ENCODE data around the gene DCAKD. TPM values are rescaled to one million over a fixed set of nuclear protein-coding genes. Genes with fewer than 3 reads are reported as not detected.

The DCAKD gene
- total and polyA plus RNA-seq, 10 of the 15 experiments (the other 5 are each of a cell fraction or from before 2014, with no cell fraction given): 11.6 to 62.7 (median 38.3) TPM

DNA sequence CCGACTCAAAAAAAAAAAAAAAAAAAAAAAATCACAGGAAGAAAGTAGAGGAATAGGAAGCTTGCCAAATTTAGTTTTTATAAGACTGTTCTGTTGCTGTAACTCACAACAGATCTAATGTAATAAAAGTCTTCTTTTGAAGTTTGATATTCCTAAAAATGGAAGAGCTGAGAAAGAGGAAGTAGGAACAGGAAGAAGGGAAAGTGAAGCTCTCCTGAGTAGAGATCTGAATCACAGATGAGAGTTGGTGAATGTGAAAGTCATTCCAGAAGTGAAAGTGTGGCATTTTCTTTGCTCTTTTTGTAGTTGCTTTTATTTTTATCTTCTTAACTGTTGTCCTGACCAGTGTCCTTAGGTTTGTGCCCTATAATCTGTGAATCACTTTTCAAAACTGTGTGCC lies 11.8 kb upstream of the DCAKD start (continued):
- TF ChIP-seq GATAD2B (conservative IDR thresholded peaks at IDR 0.05; ENCODE audit: low read depth): peak; percentile 74; the same call in 1 of the 2 replicates
- TF ChIP-seq TCF12 (IDR thresholded peaks at IDR 0.05; ENCODE audit: low read depth, low read length): 0 out of 2 replicates have a peak, but pooled peaks have one; percentile 20
- TF ChIP-seq POLR2AphosphoS2 (IDR thresholded peaks at IDR 0.05; ENCODE audit: low read depth, low read length): no peak
- TF ChIP-seq ZNF24 (IDR thresholded peaks at IDR 0.05): peak; percentile 84
- TF ChIP-seq, protein P1, sequence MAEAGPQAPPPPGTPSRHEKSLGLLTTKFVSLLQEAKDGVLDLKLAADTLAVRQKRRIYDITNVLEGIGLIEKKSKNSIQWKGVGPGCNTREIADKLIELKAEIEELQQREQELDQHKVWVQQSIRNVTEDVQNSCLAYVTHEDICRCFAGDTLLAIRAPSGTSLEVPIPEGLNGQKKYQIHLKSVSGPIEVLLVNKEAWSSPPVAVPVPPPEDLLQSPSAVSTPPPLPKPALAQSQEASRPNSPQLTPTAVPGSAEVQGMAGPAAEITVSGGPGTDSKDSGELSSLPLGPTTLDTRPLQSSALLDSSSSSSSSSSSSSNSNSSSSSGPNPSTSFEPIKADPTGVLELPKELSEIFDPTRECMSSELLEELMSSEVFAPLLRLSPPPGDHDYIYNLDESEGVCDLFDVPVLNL (IDR thresholded peaks at IDR 0.05; ENCODE audit: low read depth, low read length): no peak
- no peak for TF ChIP-seq MYB (IDR thresholded peaks at IDR 0.05; ENCODE audit: borderline replicate concordance, low read depth, low read length)
- TF ChIP-seq, protein P2, sequence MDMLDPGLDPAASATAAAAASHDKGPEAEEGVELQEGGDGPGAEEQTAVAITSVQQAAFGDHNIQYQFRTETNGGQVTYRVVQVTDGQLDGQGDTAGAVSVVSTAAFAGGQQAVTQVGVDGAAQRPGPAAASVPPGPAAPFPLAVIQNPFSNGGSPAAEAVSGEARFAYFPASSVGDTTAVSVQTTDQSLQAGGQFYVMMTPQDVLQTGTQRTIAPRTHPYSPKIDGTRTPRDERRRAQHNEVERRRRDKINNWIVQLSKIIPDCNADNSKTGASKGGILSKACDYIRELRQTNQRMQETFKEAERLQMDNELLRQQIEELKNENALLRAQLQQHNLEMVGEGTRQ (IDR thresholded peaks at IDR 0.05; ENCODE audit: borderline replicate concordance, low read depth, low read length): no peak
- TF ChIP-seq, protein P3, sequence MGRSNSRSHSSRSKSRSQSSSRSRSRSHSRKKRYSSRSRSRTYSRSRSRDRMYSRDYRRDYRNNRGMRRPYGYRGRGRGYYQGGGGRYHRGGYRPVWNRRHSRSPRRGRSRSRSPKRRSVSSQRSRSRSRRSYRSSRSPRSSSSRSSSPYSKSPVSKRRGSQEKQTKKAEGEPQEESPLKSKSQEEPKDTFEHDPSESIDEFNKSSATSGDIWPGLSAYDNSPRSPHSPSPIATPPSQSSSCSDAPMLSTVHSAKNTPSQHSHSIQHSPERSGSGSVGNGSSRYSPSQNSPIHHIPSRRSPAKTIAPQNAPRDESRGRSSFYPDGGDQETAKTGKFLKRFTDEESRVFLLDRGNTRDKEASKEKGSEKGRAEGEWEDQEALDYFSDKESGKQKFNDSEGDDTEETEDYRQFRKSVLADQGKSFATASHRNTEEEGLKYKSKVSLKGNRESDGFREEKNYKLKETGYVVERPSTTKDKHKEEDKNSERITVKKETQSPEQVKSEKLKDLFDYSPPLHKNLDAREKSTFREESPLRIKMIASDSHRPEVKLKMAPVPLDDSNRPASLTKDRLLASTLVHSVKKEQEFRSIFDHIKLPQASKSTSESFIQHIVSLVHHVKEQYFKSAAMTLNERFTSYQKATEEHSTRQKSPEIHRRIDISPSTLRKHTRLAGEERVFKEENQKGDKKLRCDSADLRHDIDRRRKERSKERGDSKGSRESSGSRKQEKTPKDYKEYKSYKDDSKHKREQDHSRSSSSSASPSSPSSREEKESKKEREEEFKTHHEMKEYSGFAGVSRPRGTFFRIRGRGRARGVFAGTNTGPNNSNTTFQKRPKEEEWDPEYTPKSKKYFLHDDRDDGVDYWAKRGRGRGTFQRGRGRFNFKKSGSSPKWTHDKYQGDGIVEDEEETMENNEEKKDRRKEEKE (IDR thresholded peaks at IDR 0.05): no peak
- no peak for TF ChIP-seq TCF3 (IDR thresholded peaks at IDR 0.05; ENCODE audit: borderline replicate concordance, insufficient read depth, low read depth, low read length)
- no peak for TF ChIP-seq ZNF207 (IDR thresholded peaks at IDR 0.05; ENCODE audit: borderline replicate concordance)
- TF ChIP-seq ESRRA (IDR thresholded peaks at IDR 0.05; ENCODE audit: low read length): no peak
- peak; percentile 55; the same call in 1 of the 2 replicates for TF ChIP-seq MXI1 (IDR thresholded peaks at IDR 0.05; ENCODE audit: low read depth, low read length)
- TF ChIP-seq RUNX3 (IDR thresholded peaks at IDR 0.05; ENCODE audit: low read length): peak; percentile 97
- TF ChIP-seq, protein P4, sequence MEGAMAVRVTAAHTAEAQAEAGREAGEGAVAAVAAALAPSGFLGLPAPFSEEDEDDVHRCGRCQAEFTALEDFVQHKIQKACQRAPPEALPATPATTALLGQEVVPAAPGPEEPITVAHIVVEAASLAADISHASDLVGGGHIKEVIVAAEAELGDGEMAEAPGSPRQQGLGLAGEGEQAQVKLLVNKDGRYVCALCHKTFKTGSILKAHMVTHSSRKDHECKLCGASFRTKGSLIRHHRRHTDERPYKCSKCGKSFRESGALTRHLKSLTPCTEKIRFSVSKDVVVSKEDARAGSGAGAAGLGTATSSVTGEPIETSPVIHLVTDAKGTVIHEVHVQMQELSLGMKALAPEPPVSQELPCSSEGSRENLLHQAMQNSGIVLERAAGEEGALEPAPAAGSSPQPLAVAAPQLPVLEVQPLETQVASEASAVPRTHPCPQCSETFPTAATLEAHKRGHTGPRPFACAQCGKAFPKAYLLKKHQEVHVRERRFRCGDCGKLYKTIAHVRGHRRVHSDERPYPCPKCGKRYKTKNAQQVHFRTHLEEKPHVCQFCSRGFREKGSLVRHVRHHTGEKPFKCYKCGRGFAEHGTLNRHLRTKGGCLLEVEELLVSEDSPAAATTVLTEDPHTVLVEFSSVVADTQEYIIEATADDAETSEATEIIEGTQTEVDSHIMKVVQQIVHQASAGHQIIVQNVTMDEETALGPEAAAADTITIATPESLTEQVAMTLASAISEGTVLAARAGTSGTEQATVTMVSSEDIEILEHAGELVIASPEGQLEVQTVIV (IDR thresholded peaks at IDR 0.05; ENCODE audit: borderline replicate concordance, partially characterized antibody): no peak
- no peak for TF ChIP-seq STAT1 (conservative IDR thresholded peaks at IDR 0.05)
- peak; percentile 61; the same call in 1 of the 2 replicates for TF ChIP-seq CBFB (IDR thresholded peaks at IDR 0.05; ENCODE audit: low read depth)
- TF ChIP-seq RELA (IDR thresholded peaks at IDR 0.05; ENCODE audit: borderline replicate concordance, partially characterized antibody): no peak
- peak; percentile 88 for TF ChIP-seq FOXM1 (IDR thresholded peaks at IDR 0.05; ENCODE audit: low read depth, low read length)
- TF ChIP-seq, protein P5, sequence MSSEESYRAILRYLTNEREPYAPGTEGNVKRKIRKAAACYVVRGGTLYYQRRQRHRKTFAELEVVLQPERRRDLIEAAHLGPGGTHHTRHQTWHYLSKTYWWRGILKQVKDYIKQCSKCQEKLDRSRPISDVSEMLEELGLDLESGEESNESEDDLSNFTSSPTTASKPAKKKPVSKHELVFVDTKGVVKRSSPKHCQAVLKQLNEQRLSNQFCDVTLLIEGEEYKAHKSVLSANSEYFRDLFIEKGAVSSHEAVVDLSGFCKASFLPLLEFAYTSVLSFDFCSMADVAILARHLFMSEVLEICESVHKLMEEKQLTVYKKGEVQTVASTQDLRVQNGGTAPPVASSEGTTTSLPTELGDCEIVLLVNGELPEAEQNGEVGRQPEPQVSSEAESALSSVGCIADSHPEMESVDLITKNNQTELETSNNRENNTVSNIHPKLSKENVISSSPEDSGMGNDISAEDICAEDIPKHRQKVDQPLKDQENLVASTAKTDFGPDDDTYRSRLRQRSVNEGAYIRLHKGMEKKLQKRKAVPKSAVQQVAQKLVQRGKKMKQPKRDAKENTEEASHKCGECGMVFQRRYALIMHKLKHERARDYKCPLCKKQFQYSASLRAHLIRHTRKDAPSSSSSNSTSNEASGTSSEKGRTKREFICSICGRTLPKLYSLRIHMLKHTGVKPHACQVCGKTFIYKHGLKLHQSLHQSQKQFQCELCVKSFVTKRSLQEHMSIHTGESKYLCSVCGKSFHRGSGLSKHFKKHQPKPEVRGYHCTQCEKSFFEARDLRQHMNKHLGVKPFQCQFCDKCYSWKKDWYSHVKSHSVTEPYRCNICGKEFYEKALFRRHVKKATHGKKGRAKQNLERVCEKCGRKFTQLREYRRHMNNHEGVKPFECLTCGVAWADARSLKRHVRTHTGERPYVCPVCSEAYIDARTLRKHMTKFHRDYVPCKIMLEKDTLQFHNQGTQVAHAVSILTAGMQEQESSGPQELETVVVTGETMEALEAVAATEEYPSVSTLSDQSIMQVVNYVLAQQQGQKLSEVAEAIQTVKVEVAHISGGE (CRISPR knock-in tag; IDR thresholded peaks at IDR 0.05): no peak
- TF ChIP-seq POU2F2 (IDR thresholded peaks at IDR 0.05; ENCODE audit: borderline replicate concordance, low read depth, low read length): 0 out of 3 replicates have a peak, but pooled peaks have one; percentile 58
